Epithelial cell of proximal tubule (primary cell): ENCODE measurements around the gene ATP11A. TPM values are rescaled to one million over a fixed set of nuclear protein-coding genes. Genes with fewer than 3 reads are reported as not detected.

Source experiments
- DNase-seq: peaks from one replicate; pipeline ENCODE4 v3.0.0-alpha.2; 2011; ENCODE audit warnings: low read depth
- H3K4me3 ChIP-seq: 2 replicates; pipeline ENCODE4 v1.5.1; 2011; ENCODE audit warnings: low read depth, mild to moderate bottlenecking, low read length
- CTCF ChIP-seq: conservative IDR thresholded peaks from 2 replicates; pipeline ENCODE4 v1.5.1; 2012; ENCODE audit warnings: low read depth, mild to moderate bottlenecking, low read length
- total RNA-seq: library from RNA; depleted of rRNA; stranded (reverse); fragments of >200 nt; gene quantifications from 2 replicates; pipeline ENCODE4 v1.2.3, GENCODE V29; 2015

The ATP11A gene
- total RNA-seq, 1 donor from 2014 or later, result 27.2 TPM

- H3K4me3 ChIP-seq, result no peak overlapping the region
- TF ChIP-seq CTCF, result no peak
- DNase-seq, result no peak
These were observed 120.8 kb downstream of the ATP11A start for GRCh38 chr13:112810608-112811007.

GRCh38 chr13:112812306-112813055 is 122.6 kb downstream of the ATP11A start:
- no peak for DNase-seq
- no peak overlapping the region for H3K4me3 ChIP-seq
- TF ChIP-seq CTCF, result no peak

- DNase-seq, result no peak
- TF ChIP-seq CTCF, result no peak
- H3K4me3 ChIP-seq, result no peak overlapping the region
These were observed 123.7 kb downstream of the ATP11A start for GRCh38 chr13:112813552-112813951.

GRCh38 chr13:112814905-112815585 is 125.2 kb downstream of the ATP11A start:
- no peak overlapping the region for H3K4me3 ChIP-seq
- DNase-seq, result no peak
- TF ChIP-seq CTCF, result no peak

- no peak for TF ChIP-seq CTCF
- H3K4me3 ChIP-seq, result no peak overlapping the region
- no peak for DNase-seq
These were observed 126.0 kb downstream of the ATP11A start for GRCh38 chr13:112815871-112816270.

- H3K4me3 ChIP-seq, result no peak overlapping the region
- no peak for DNase-seq
These were observed 128.3 kb downstream of the ATP11A start for GRCh38 chr13:112818040-112818697.

More at GRCh38 chr13:112818040-112818697, 128.3 kb downstream of the ATP11A start:
- TF ChIP-seq CTCF, result no peak
